Stimulated activated memory B cell treated with anti-CD40 and anti-IgM and Interleukin-4, amounts not matched to agents 10 μg/mL and 1 μg/mL and 100 μg/mL, for 72 hours (primary cell): ENCODE measurements around the gene H1-8.

Experiments used
- ATAC-seq: fragments of 150-1000 bp; cut with Tn5 transposase; 2 replicates; pipeline ENCODE4 v1.10.0; 2021
- H3K27ac Mint-ChIP-seq: one replicate; pipeline ENCODE4 v1.8.0; 2022; ENCODE audit warnings: mild to moderate bottlenecking, mixed read lengths
- H3K27me3 Mint-ChIP-seq: one replicate; pipeline ENCODE4 v1.8.0; 2022; ENCODE audit warnings: mixed read lengths
- H3K36me3 Mint-ChIP-seq: one replicate; pipeline ENCODE4 v1.8.0; 2022; ENCODE audit warnings: mixed read lengths
- H3K4me1 Mint-ChIP-seq: one replicate; pipeline ENCODE4 v1.8.0; 2022; ENCODE audit warnings: mixed read lengths
- H3K4me3 Mint-ChIP-seq: one replicate; pipeline ENCODE4 v1.8.0; 2022; ENCODE audit warnings: mild to moderate bottlenecking, moderate library complexity, mixed read lengths
- H3K9me3 Mint-ChIP-seq: one replicate; pipeline ENCODE4 v1.8.0; 2022; ENCODE audit warnings: mixed read lengths

Gene H1-8

DNA sequence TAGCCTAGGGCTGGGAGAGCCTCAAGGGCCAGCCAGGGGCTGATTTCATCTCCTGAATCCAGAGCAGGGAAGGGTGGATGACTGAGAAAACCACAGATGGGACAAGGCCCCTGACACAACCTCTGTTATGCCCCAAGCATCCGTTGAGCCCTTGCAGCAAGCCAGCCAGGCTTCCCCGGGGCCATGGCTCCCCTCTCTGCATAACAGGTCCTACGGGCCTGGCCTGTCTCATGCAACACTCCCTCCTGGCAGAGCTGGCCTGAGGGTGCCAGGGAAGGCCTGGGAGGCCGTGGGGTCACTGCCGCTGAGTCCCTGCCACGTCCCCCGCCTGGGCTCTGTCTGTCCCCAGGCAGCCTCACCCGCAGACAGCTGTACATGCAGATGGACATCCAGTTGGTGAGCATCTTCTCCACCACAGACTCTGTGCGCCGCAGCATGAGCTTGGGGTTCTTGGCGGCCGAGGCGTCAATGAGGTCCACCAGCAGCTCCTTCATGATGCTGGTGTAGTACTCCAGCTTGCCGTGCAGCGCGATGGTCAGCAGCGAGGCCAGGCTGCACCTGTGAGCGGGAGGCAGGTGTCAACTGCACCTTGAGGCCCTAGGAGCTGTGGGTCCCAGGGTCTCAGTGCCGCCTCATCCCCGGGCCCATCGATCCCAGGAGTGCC is 22.1 kb downstream of the H1-8 start:
- H3K27ac Mint-ChIP-seq, result peak overlapping the region; percentile 15
- no peaks in the 10 kb centered on the region for H3K36me3 Mint-ChIP-seq
- no peaks in the 10 kb centered on the region for H3K27me3 Mint-ChIP-seq
- H3K9me3 Mint-ChIP-seq, result no peaks in the 10 kb centered on the region
- peaks cover 7% of the 10 kb centered on the region for H3K4me1 Mint-ChIP-seq
- no peak for ATAC-seq
- no peak overlapping the region for H3K4me3 Mint-ChIP-seq

DNA sequence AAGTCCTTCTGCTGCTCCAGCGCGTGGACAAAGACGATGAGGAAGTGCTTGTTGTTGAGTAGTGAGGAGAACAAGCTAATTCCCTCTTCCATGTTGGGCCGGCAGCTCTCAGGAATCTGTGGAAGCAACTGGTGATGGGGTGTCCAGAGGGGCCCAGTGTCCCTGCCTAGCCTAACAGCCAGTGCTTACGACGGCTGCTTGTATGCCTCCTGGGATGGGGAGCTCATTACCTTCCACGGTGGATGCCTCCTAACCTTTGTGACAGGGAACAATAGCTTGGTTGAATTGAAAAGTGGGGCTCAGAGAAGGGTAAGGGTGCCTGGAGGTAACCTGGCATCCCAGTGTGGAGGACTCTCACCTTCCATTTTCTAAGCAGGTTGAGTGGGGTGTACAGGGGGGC is 22.9 kb downstream of the H1-8 start:
- Mint-ChIP-seq H3K4me3 (no peak overlapping the region), H3K9me3 (no peaks in the 10 kb centered on the region), H3K27me3 (no peaks in the 10 kb centered on the region), H3K4me1 (peaks cover 2% of the 10 kb centered on the region), H3K36me3 (no peaks in the 10 kb centered on the region), H3K27ac (peak overlapping the region; percentile 12)
- ATAC-seq, result no peak

DNA sequence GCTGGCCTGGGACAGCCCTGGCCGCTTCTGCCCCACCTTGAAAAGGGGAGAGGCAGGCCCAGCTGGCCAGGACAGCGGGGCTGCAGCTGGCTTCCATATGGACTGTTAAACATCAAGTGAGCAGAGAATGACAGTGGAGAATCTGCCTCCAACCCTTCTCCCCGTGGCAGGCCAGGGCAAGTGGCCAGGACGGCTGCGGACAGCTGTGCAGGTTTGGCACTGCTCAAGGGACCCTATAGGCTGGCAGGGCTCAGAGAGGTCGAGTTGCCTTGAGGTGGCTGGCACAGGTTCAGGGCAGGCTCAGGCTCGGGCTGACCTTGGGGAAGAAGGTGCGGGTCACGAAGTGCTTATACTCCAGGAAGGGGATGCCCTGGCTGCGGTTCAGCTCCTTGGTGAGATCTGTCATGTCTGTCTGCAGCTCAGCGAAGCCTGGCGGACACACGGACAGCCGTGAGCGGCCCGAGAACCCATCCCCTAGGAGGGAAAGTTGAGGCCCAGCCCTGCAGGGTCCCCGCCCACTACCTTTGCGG is 24.3 kb downstream of the H1-8 start:
- no peak for ATAC-seq

DNA sequence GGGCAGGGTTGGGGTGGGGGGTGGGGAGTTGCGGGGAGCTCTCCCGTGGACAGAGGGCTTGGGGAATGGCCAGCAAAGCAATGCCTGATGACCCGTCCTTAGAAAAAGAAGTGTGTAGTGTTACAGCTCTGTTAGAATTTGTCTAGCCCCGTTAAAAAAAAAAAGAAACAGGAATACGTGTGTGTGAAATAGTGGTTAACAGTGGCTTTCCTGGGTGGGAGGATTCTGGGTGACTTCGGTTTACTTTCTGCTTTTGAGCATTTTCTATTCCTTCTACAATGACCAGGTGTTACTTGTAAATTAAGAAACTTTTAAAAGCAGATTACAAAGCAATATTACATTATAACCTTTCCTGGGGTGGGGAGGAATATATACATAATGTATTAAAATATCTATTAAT is 25.0 kb downstream of the H1-8 start:
- peaks cover 12% of the 10 kb centered on the region for H3K4me1 Mint-ChIP-seq
- no peaks in the 10 kb centered on the region for H3K9me3 Mint-ChIP-seq
- H3K36me3 Mint-ChIP-seq, result no peaks in the 10 kb centered on the region
- H3K27me3 Mint-ChIP-seq, result no peaks in the 10 kb centered on the region
- H3K27ac Mint-ChIP-seq, result no peak overlapping the region
- no peak for ATAC-seq
- no peak overlapping the region for H3K4me3 Mint-ChIP-seq

More for the DNA sequence above, 24.3 kb downstream of the H1-8 start:
- Mint-ChIP-seq H3K27ac (peak overlapping the region; percentile 12), H3K9me3 (no peaks in the 10 kb centered on the region), H3K36me3 (no peaks in the 10 kb centered on the region), H3K4me1 (peaks cover 10% of the 10 kb centered on the region), H3K27me3 (no peaks in the 10 kb centered on the region), H3K4me3 (no peak overlapping the region)

DNA sequence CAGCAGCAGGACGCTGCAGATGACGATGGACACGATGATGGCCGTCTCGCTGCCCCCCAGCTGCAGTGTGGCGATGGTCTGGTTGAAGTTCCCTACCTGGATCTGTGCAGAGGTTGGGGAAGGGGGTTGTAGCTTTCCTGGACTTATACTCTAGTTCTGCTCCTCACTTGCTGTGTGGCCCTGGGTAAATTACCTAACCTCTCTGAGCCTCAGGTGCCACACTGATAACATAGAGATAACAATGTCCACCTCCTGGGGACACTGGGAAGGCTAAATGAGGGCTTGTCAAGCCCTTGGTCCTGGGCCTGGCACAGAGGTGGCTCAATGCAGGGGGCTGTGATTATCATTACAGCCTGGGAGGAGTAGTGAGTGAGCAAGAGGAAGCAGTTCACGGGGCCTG is 26.9 kb downstream of the H1-8 start:
- H3K4me3 Mint-ChIP-seq, result no peak overlapping the region
- H3K36me3 Mint-ChIP-seq, result no peaks in the 10 kb centered on the region
- peaks cover 27% of the 10 kb centered on the region for H3K4me1 Mint-ChIP-seq
- H3K27me3 Mint-ChIP-seq, result no peaks in the 10 kb centered on the region
- H3K9me3 Mint-ChIP-seq, result no peaks in the 10 kb centered on the region
- peak overlapping the region; percentile 38 for H3K27ac Mint-ChIP-seq
- ATAC-seq, result no peak

DNA sequence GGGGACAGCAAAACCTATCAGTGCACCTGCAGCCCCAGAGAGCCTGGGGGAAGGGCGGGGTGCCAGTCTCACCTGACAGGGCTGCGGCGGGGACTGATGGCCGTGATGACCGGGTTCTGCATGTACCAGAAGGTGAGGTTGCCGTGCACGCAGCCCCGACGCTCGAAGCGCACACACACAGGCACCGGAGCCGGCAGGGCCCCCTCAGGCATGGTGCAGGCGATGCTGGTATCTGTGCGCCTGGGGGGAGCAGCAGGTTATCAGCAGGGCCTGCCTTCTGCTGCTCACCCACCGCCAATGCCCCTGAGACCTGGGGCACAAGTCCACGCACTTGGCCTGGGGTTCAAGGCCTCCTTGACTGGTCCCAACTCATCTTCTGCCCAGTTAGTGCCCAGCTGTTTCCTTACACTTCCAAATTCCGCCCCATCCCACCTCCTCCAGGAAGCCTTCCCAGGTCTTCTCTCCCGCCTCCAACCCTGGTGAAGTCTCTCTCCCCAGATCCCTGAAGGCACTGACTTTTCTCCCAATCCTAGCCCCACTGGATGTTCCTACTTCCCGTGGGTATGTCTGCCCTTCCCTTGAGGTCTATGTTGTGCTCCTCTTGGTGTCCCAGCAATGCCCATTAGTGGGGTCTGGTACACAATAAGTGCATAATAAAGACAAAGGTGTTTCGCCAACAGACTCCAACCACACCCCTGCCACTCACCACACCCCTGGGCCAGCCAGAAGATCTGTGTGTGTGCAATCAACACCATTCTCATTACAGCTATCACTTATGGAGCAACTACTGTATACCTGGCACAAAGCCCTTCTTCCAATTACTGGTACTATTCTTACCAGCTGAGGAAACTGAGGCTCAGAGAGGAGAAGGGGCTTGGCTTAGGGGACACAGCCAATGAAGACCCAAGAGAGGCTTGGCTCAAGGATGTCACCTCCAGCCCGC is 28.9 kb downstream of the H1-8 start:
- peak overlapping the region; percentile 44 for H3K27ac Mint-ChIP-seq
- peaks cover 48% of the 10 kb centered on the region for H3K4me1 Mint-ChIP-seq
- no peaks in the 10 kb centered on the region for H3K36me3 Mint-ChIP-seq
- no peaks in the 10 kb centered on the region for H3K9me3 Mint-ChIP-seq
- H3K4me3 Mint-ChIP-seq, result no peak overlapping the region
- ATAC-seq, result no peak
- no peaks in the 10 kb centered on the region for H3K27me3 Mint-ChIP-seq

DNA sequence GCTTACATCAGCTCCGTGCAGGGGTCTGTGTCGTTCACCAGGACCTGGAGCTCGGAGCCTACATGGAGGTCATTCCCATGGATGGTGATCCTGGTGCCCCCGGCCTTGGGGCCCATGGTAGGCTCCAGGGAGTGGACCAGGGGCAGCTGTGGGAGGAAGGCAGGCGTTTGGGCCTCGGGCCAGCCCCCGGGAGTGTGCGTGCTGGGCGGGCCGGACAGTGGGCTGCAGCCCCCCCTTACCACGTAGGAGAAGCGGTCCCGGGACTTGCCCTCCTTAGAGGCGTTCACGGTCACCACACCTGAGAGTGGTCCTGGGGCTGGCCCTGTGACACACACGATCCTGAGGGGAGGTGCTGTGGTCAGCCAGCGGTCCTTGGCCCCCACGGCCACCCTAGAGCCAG is 29.6 kb downstream of the H1-8 start:
- no peak overlapping the region for H3K4me3 Mint-ChIP-seq
- peaks cover 55% of the 10 kb centered on the region for H3K4me1 Mint-ChIP-seq
- peak overlapping the region; percentile 91 for H3K27ac Mint-ChIP-seq
- no peaks in the 10 kb centered on the region for H3K9me3 Mint-ChIP-seq
- no peaks in the 10 kb centered on the region for H3K36me3 Mint-ChIP-seq
- H3K27me3 Mint-ChIP-seq, result no peaks in the 10 kb centered on the region
- no peak for ATAC-seq

DNA sequence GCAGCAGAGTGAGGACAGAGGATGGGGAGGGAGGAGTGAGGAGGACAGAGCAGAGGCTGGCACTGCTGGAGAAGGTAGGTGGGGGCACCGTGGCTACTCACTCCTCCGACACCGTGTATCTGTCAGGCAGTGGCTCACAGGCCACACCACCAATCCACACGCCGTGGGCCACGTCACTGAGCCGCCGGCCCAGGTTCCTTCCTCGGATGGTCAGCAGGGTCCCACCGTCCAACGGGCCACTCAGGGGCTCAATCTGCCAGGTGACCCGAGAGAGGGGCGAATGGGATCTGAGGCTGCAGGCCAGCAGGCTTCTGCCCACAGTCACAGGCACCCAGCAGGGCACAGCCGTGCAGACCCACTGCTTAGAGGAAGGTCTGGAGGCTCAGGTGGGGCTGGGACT is 30.5 kb downstream of the H1-8 start:
- H3K4me1 Mint-ChIP-seq, result peaks cover 64% of the 10 kb centered on the region
- H3K27me3 Mint-ChIP-seq, result no peaks in the 10 kb centered on the region
- no peak for ATAC-seq
- H3K4me3 Mint-ChIP-seq, result no peak overlapping the region
- no peaks in the 10 kb centered on the region for H3K36me3 Mint-ChIP-seq
- H3K9me3 Mint-ChIP-seq, result no peaks in the 10 kb centered on the region
- peak overlapping the region; percentile 91 for H3K27ac Mint-ChIP-seq

DNA sequence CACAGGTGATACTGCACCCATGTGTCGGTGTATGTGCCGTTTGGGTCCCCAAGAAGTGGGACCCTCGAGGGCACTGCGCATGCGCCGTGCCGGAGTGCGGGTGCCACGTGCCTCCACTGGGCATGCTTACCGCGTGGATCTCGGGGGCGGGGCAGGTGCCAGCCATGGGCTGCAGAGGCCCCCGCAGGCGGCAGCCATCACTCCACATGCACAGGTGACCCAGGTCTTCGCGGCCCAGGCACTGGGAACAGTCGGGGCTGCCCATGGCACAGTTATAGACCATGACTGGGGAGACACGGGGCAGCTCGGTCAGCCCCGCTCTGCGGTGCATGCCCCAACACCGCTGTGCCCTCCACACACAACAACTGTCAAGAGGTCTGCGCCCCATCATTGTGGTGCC is 31.2 kb downstream of the H1-8 start:
- H3K4me3 Mint-ChIP-seq, result no peak overlapping the region
- no peak for ATAC-seq

DNA sequence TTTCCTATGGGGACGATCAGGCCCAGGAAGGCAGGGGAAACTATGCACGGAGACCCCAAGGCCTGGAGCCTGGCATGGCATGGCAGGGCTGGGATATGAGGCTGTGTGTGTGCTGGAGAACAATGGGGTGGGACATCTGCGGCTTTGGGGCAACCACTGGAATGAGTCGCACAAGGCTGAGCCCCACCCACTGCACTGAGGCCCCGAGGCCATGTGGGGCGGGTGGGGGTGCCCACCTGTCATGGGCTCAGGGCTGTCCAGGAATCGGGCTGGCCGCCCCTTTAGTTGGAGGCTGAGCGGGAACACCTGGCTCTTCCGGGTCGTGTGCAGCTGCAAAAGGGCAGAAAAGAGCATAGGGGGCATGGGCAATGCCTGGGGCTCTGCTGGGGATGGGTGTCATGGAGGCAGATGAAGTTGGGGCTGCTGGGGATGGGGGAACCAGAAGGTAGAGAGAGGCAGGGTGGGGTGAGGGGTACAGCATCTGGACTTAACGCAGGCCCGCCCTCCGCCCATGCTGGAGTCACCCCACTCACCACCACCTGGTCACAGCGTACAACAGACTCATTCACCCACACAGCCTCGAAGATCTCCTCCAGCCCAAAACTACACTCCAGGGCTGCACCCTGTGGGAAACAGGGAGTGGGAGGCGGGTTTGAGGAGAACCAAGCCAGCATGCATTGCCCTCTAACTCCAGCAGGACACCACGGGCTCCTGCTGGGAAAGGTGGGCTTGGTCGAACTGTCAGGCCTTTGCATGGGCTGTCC is 32.4 kb downstream of the H1-8 start:
- no peak overlapping the region for H3K4me3 Mint-ChIP-seq
- H3K36me3 Mint-ChIP-seq, result no peaks in the 10 kb centered on the region
- H3K27ac Mint-ChIP-seq, result peak overlapping the region; percentile 91
- H3K27me3 Mint-ChIP-seq, result no peaks in the 10 kb centered on the region
- H3K4me1 Mint-ChIP-seq, result peaks cover 71% of the 10 kb centered on the region
- H3K9me3 Mint-ChIP-seq, result no peaks in the 10 kb centered on the region
- ATAC-seq, result no peak

More for the DNA sequence above, 31.2 kb downstream of the H1-8 start:
- H3K4me1 Mint-ChIP-seq, result peaks cover 71% of the 10 kb centered on the region
- no peaks in the 10 kb centered on the region for H3K36me3 Mint-ChIP-seq
- H3K9me3 Mint-ChIP-seq, result no peaks in the 10 kb centered on the region
- H3K27ac Mint-ChIP-seq, result peak overlapping the region; percentile 91
- H3K27me3 Mint-ChIP-seq, result no peaks in the 10 kb centered on the region

DNA sequence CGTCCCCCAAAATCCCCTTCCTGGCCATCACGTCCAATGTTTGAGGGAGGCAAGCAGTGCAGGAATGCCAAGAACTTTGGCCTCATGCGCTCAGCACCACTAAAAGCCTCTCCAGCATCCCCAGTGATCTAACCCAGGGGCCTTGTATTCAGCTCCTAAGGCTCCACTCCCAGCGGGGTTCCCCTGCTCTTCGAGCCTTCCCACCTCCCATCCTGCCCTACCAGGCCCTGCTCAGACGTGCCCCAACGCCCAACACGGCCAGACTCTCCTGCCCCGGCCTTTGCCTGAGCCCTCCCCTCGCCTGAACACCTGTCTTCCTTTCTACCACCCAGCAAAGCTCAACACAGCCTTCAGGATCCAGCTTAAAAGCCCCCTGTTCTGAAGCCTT is 33.0 kb downstream of the H1-8 start:
- peak overlapping the region; percentile 91 for H3K27ac Mint-ChIP-seq
- H3K36me3 Mint-ChIP-seq, result no peaks in the 10 kb centered on the region
- no peak for ATAC-seq
- no peaks in the 10 kb centered on the region for H3K27me3 Mint-ChIP-seq
- no peak overlapping the region for H3K4me3 Mint-ChIP-seq
- H3K9me3 Mint-ChIP-seq, result no peaks in the 10 kb centered on the region
- peaks cover 70% of the 10 kb centered on the region for H3K4me1 Mint-ChIP-seq

DNA sequence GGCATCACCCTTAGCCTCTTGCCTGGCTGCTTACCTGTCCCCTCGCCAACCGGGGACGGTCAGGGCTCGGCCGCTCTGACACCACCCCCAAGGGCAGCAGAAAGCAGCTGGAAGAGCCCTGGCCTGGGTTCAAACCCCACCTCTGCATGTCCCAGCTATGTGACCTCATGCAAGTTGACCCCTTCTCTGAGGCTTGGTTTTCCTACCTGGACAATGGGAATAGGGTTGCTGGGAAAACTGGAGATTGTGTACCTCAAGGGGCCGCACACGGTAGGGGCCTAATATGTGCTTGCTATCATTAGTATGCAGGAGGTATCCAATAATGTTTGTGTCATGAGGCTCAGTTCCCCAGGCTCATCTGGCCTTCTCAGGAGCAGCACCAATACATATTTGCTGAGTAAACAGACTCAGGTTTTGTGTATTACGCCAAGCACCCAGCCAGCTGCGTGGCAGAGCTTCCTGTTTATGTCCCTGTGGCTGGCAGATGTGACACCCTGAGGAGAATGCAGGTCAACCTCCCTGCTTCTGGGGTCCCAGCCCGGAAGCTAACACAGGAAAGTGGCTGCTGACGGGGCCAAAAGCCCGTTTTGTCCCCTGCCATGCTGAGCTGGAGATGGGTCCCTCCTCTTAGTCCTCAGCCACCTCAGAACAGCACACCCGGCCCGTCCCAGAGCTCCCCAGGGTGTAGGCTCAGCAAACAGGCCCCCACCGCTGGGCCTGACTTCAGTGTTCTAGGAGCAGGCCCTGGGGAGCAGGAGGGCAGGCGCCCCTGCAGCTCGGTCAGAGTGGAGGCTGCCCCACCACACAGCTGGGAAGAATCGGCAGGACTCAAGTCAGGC is 33.8 kb downstream of the H1-8 start:
- no peaks in the 10 kb centered on the region for H3K36me3 Mint-ChIP-seq
- H3K27ac Mint-ChIP-seq, result peak overlapping the region; percentile 91
- peaks cover 66% of the 10 kb centered on the region for H3K4me1 Mint-ChIP-seq
- H3K27me3 Mint-ChIP-seq, result no peaks in the 10 kb centered on the region
- H3K9me3 Mint-ChIP-seq, result no peaks in the 10 kb centered on the region
- peak; percentile 81 for ATAC-seq
- H3K4me3 Mint-ChIP-seq, result peak overlapping the region; percentile 45

DNA sequence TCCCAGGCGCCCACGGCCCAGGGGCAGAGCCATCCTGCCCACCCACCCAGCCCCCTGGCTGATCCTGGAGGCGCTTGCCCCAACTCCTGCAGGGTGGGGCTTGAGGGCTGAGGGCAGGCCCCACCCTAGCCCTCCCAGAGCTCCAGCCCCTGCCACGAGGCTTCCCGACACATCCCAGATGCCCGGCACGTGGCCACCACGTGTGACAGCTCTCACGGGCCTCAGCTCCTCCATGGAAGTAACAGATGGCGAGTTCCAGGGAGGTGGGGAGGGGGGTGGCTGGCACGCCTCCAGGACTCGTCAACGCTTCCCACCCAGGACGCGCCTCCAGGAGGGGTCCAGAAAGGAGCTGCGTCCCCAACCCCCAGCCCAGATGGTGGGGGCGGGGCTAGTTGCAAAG is 34.4 kb downstream of the H1-8 start:
- Mint-ChIP-seq H3K27me3 (no peaks in the 10 kb centered on the region), H3K4me1 (peaks cover 61% of the 10 kb centered on the region), H3K4me3 (peak overlapping the region; percentile 10), H3K9me3 (no peaks in the 10 kb centered on the region), H3K36me3 (no peaks in the 10 kb centered on the region), H3K27ac (peak overlapping the region; percentile 91)
- ATAC-seq, result peak; percentile 7

DNA sequence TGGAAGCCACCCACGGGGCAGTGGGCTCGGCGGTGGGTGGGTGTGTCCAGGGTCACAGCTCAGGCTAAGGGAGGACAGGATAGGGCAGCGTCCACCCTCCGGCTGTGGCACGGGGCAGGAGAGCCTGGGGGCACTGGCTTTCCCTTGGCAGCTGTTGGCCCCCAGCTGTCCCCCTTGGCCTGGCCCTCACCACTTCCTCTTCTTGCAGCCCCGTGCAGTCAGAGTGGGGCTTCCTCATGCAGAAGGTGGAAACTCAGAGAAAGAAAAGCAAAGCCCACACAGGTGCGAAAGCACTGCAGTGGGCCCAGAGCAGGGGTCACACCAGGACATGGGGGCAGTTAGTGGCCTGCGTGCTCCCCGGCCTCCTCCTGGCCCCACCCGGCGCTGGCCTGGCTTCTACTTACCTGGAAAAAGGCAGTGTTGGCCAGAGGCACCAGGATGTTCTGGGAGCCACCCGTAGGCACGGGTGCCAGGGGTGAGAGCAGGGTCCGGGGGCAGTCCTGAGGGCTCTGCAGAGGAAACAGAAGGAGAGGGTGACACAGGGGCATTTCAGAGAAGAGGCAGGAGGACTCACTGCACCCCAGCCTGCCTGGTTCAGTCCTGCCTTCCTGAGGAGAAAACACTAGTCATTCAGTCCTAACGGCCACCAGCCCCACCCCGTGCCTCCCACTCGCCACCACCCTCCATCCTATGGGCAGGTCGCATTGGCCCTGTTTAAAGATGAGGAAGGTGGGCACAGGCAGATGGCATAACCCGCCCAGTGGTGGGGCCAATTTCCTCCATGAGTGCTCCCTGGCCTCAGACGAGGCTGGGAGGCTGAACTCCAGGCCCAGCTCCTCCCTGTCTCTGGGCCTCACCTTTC is 35.2 kb downstream of the H1-8 start:
- H3K27me3 Mint-ChIP-seq, result no peaks in the 10 kb centered on the region
- ATAC-seq, result peak; percentile 82
- peak overlapping the region; percentile 10 for H3K4me3 Mint-ChIP-seq
- H3K4me1 Mint-ChIP-seq, result peaks cover 65% of the 10 kb centered on the region
- no peaks in the 10 kb centered on the region for H3K9me3 Mint-ChIP-seq
- no peaks in the 10 kb centered on the region for H3K36me3 Mint-ChIP-seq
- H3K27ac Mint-ChIP-seq, result peak overlapping the region; percentile 91
